ENCODE data around the gene SLC5A8.

SLC5A8 gene

GRCh38 chr12:101107032-101107763 lies 102.8 kb downstream of the SLC5A8 start:
- no peaks in the 10 kb centered on the region for H3K9me3 ChIP-seq (ENCODE audit: control insufficient read depth, low read depth, low read length)
- no peak overlapping the region for H3K9ac ChIP-seq (ENCODE audit: low read length)
- no peaks in the 10 kb centered on the region for H3K36me3 ChIP-seq (ENCODE audit: control insufficient read depth, low read depth, low read length)
- H3K4me3 ChIP-seq (ENCODE audit: low read length) = no peak overlapping the region
- H3K27ac ChIP-seq (ENCODE audit: low read length) = no peak overlapping the region
- H3K27me3 ChIP-seq (ENCODE audit: control insufficient read depth, insufficient read depth, low read length) = no peaks in the 10 kb centered on the region
- no peaks in the 10 kb centered on the region for H3K4me1 ChIP-seq (ENCODE audit: control insufficient read depth, low read depth, low read length)
